Karpas-422 (cell line): ENCODE measurements around the gene SH2D7. TPM values are rescaled to one million over a fixed set of nuclear protein-coding genes. Genes with fewer than 3 reads are reported as not detected.

Experiments
- DNase-seq: peaks from one replicate; pipeline ENCODE4 v3.0.0-alpha.2; 2015
- H2AFZ ChIP-seq: fragments of 200-600 bp; sonication (generic); 2 replicates; pipeline ENCODE4 v1.6.1; 2014; ENCODE audit warnings: antibody characterized with exemption, low read length, mixed read lengths
- H3K27ac ChIP-seq: fragments of 200-600 bp; sonication (generic); 2 replicates; pipeline ENCODE4 v1.5.1; 2014; ENCODE audit warnings: mild to moderate bottlenecking, low read length, moderate library complexity
- H3K27me3 ChIP-seq: fragments of 200-600 bp; sonication (generic); 2 replicates; pipeline ENCODE4 v1.6.1; 2014; ENCODE audit warnings: low read length, mixed read lengths
- H3K36me3 ChIP-seq: fragments of 200-600 bp; sonication (generic); 2 replicates; pipeline ENCODE4 v1.6.1; 2014; ENCODE audit warnings: low read length, mixed read lengths; ENCODE audit not compliant: insufficient read depth
- H3K4me1 ChIP-seq: fragments of 200-600 bp; sonication (generic); 2 replicates; pipeline ENCODE4 v1.6.1; 2014; ENCODE audit warnings: mild to moderate bottlenecking, low read length, mixed read lengths
- H3K4me2 ChIP-seq: fragments of 200-600 bp; sonication (generic); 2 replicates; pipeline ENCODE4 v1.6.1; 2014; ENCODE audit warnings: low read length, low read depth, mild to moderate bottlenecking; ENCODE audit not compliant: poor library complexity, severe bottlenecking
- H3K4me3 ChIP-seq: fragments of 200-600 bp; sonication (generic); 2 replicates; pipeline ENCODE4 v1.5.1; 2014; ENCODE audit warnings: mild to moderate bottlenecking, antibody characterized with exemption, low read length, mixed read lengths
- H3K79me2 ChIP-seq: fragments of 200-600 bp; sonication (generic); 2 replicates; pipeline ENCODE4 v1.6.1; 2014; ENCODE audit warnings: mild to moderate bottlenecking, low read length, mixed read lengths
- H3K9ac ChIP-seq: fragments of 200-600 bp; sonication (generic); 2 replicates; pipeline ENCODE4 v1.6.0; 2014; ENCODE audit warnings: low read length
- H3K9me2 ChIP-seq: fragments of 200-600 bp; sonication (generic), shearing (Covaris generic); replicated peaks from 2 replicates; pipeline ENCODE4 v1.6.0; 2014; ENCODE audit warnings: mild to moderate bottlenecking, low read length, moderate library complexity; ENCODE audit not compliant: insufficient read depth
- H3K9me3 ChIP-seq: fragments of 300-700, 200-600 bp; sonication (generic); 2 replicates; pipeline ENCODE4 v1.6.1; 2014; ENCODE audit warnings: low read length, mixed read lengths
- H4K20me1 ChIP-seq: fragments of 200-600 bp; sonication (generic); 2 replicates; pipeline ENCODE4 v1.6.1; 2014; ENCODE audit warnings: mild to moderate bottlenecking, antibody characterized with exemption, low read length, low read depth; ENCODE audit not compliant: insufficient read depth
- total RNA-seq: library from RNA; depleted of rRNA; stranded (reverse); fragments of >200 nt; shearing (Covaris generic); gene quantifications from 2 replicates; pipeline ENCODE4 v1.2.3, GENCODE V29; 2014; ENCODE audit warnings: low replicate concordance; rRNA removed

SH2D7 gene
- total RNA-seq: not detected in 2 replicates

DNA sequence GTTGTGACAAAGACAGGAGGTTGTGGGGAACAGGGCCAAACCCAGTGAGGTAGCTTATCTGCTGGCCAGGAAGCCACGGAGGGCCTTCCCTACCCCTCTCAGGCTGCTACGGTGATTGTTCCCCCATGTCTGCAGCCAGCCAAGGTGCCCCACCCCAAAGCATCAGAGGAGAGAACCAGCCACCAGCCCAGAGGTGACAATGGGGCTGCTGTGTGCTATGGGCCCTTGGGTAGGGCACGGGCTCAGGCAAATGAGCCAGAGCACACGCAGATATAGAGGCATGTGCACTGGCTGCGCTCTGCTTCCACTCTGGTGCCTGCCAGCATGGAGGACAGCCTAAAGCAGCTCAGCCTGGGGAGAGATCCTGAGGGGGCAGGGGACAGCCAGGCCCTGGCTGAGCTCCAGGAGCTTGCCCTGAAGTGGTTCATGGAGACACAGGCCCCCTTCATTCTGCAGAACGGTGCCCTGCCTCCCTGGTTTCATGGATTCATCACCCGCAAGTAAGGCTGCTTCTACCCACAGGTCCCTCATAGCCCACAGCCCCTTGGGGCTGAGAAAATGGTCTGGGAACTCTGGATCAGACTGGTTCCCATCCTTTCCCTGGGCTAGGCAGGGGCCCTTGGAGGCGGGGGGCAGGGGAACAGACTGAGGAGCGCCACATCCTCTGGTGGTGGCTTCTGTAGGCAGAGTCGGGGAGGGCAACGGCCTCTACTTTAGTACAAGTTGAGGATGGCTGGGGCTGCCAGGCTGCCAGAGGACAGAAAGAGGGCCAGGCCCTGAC, at the start of gene SH2D7:
Gene SH2D7, plus strand, starts transcription at position 301 of the 781 bp plus-strand sequence. Its CDS starts 24 bp downstream, at position 325.
- no peak within 1 kb of the TSS for H3K9ac ChIP-seq
- no peak within 1 kb of the TSS for H2AFZ ChIP-seq
- no peaks in the 10 kb centered on the region for H3K9me2 ChIP-seq
- no peak within 1 kb of the TSS for H3K4me2 ChIP-seq
- H4K20me1 ChIP-seq: no peaks in the 10 kb centered on the region
- DNase-seq: no peak
- no peaks in the 10 kb centered on the region for H3K79me2 ChIP-seq
- H3K9me3 ChIP-seq: no peaks in the 10 kb centered on the region
- H3K4me3 ChIP-seq: no peak within 1 kb of the TSS
- H3K27me3 ChIP-seq: no peaks in the 10 kb centered on the region
- no peaks in the 10 kb centered on the region for H3K36me3 ChIP-seq
- peaks cover 9% of the 10 kb centered on the region for H3K4me1 ChIP-seq
- no peak within 1 kb of the TSS for H3K27ac ChIP-seq

DNA sequence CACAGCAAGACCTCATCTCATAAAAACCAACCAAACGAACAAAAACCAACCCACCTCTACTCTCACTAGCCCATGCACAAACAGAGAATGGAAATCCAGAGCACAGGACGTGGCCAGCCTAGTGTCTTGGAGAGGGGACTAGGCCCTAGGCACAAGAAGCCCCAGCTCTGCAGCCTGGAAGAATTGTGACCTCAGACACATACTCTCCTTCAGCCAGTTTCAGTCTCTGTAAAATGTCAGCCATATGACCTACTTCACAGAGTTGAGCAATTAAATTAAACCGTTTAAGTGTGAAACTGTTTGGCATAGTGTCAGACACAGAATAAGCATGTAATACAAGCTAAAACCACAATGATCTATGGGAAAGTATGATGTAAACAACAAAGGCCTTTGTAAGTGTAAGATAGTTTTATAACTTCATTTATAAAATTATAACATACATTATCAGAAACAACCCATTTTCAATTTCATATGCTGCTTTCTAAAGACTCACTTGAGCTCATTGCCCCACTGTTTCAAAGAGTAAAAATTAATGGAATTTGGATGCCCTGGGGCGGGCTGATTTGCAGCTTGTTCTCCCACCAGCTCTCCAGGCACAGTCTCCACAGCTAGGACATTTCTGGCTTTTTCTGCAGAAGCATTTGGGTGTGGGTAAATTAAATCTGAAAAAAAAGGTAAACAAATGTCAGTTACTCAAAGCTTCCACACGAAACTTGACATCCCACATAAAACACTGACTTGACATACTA, 47.8 kb upstream of the SH2D7 start:
- no peaks in the 10 kb centered on the region for H3K27me3 ChIP-seq
- no peak overlapping the region for H3K27ac ChIP-seq
- H3K36me3 ChIP-seq: peaks cover 4% of the 10 kb centered on the region; the same call in 1 of the 2 replicates
- H2AFZ ChIP-seq: no peak overlapping the region
- no peak overlapping the region for H3K9ac ChIP-seq
- H3K4me1 ChIP-seq: peaks cover 2% of the 10 kb centered on the region; the same call in 1 of the 2 replicates
- H3K79me2 ChIP-seq: peaks cover 18% of the 10 kb centered on the region; the same call in 1 of the 2 replicates
- no peak for DNase-seq
- no peaks in the 10 kb centered on the region for H3K9me3 ChIP-seq
- no peaks in the 10 kb centered on the region for H3K9me2 ChIP-seq
- no peak overlapping the region for H3K4me3 ChIP-seq
- no peaks in the 10 kb centered on the region for H4K20me1 ChIP-seq
- no peak overlapping the region for H3K4me2 ChIP-seq

DNA sequence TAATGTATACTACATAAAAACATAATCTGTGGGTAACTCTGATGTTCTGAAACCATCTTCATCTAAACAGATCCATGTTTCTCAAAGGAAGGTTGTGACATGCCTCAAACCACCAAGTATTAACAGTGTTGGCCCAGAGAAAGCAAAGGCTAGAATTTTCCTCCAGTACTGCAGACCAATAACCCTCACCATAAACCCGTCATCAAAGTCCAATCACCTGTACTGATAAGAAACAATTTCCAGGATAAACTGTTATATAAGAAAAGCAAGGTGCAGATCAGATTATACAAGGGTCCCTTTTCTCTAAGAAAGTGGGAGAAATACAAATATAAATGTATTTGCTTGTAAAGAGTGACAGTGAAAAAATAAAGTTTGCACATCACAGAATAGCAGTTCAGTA, 47.2 kb upstream of the SH2D7 start:
- H3K27ac ChIP-seq: no peak overlapping the region
- H2AFZ ChIP-seq: no peak overlapping the region
- no peak for DNase-seq
- no peaks in the 10 kb centered on the region for H4K20me1 ChIP-seq
- no peaks in the 10 kb centered on the region for H3K27me3 ChIP-seq
- peaks cover 7% of the 10 kb centered on the region for H3K4me1 ChIP-seq
- no peak overlapping the region for H3K9ac ChIP-seq
- H3K4me2 ChIP-seq: no peak overlapping the region
- H3K9me2 ChIP-seq: no peaks in the 10 kb centered on the region
- H3K9me3 ChIP-seq: no peaks in the 10 kb centered on the region
- H3K36me3 ChIP-seq: peaks cover 4% of the 10 kb centered on the region; the same call in 1 of the 2 replicates
- H3K79me2 ChIP-seq: peaks cover 20% of the 10 kb centered on the region; the same call in 1 of the 2 replicates
- H3K4me3 ChIP-seq: no peak overlapping the region

DNA sequence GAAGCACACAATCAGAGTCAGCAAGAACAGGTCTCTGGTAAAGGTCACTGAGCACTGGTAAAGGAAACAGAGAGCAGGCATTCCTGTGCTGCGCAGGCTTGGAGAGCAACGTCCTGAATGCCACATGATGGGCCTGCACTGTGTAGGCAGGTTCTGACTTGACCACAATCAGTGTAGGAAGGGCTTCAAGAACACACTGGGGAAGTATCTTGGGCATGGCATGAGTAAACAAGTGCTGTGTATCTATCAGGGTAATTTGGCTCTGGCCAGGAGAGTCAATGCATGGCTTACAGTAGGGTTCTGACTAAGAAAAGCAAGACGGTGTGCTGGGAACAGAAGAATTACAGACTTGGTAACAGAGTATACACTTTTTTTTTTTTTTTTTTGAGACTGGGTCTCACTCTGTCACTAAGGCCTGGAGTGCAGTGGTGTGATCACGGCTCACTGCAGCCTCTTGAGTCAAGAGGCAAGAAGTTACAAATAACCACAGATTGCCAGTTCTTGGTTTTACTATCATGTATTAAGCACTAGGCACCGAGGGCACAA, 45.5 kb upstream of the SH2D7 start:
- Histone ChIP-seq H3K4me2 (no peak overlapping the region), H4K20me1 (no peaks in the 10 kb centered on the region), H3K27ac (no peak overlapping the region), H3K4me1 (peaks cover 24% of the 10 kb centered on the region), H3K9me3 (no peaks in the 10 kb centered on the region), H3K4me3 (no peak overlapping the region), H3K36me3 (peaks cover 4% of the 10 kb centered on the region), H3K9ac (no peak overlapping the region), H3K79me2 (peaks cover 33% of the 10 kb centered on the region), H2AFZ (no peak overlapping the region), H3K9me2 (no peaks in the 10 kb centered on the region), H3K27me3 (no peaks in the 10 kb centered on the region)
- no peak for DNase-seq

DNA sequence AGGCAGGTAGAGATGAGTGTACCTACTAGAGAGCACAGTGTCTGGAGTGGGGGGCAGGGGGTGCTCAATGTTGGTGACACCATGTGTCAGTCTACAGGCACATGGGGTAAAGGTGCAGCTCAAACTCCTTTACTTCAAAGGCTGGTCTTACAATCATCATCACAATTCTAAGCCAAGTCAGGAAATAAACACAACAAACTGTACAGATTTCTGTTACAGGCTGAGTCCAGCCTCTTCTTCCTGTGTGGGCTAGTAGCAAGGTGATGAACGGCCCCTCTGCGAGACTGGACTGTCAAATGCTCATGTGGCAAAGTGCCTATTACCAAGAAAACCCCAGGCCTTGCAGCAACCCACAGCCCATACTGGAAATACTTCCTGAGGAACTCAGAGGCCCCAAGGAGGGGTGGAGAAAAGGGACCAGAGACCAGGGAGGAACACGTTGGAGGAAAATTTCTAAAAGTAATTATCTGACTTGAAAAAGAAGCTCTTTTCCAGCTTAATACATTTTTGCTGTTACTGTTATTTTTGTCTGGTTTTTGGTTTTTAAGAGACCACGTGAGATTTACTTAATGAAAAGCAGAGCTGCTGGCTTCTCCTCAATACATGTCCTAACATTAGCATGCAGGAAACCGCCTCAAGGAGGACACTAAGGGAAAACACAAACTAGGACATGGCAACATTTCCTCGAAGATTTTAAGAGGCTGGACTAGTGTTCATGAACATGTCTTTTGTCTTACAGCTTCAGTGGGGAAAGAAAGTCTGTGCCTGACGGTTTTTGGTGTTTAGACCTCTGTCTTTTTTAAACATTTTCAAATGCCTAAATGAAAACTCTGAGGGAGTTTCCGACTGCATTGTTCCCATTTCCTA, 44.4 kb upstream of the SH2D7 start:
- Histone ChIP-seq H3K36me3 (peaks cover 4% of the 10 kb centered on the region), H3K4me2 (no peak overlapping the region), H3K27me3 (no peaks in the 10 kb centered on the region), H3K9me3 (no peaks in the 10 kb centered on the region), H3K9me2 (no peaks in the 10 kb centered on the region), H3K79me2 (peaks cover 37% of the 10 kb centered on the region), H3K27ac (no peak overlapping the region), H2AFZ (no peak overlapping the region), H4K20me1 (no peaks in the 10 kb centered on the region), H3K4me1 (peaks cover 35% of the 10 kb centered on the region), H3K4me3 (no peak overlapping the region), H3K9ac (no peak overlapping the region)
- DNase-seq: no peak

DNA sequence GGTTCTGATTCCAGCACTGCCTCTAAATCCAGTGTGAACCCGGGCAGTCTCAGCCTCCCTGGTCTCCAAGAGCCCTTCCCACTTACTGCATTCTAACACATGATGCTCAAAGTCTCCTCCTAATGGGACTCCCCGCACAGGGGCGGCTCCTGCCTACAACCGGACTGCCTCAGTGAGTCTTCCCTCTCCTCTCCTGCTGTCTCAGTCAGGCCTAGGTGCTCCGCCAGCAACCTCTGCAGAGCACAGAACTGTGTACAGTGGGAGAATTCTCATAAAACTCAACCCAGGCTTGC, 43.8 kb upstream of the SH2D7 start:
- Histone ChIP-seq H3K9me2 (no peaks in the 10 kb centered on the region), H3K27ac (no peak overlapping the region), H3K36me3 (peaks cover 4% of the 10 kb centered on the region), H3K4me2 (no peak overlapping the region), H3K79me2 (peaks cover 37% of the 10 kb centered on the region), H3K27me3 (no peaks in the 10 kb centered on the region), H2AFZ (no peak overlapping the region), H3K9ac (no peak overlapping the region), H3K9me3 (no peaks in the 10 kb centered on the region), H3K4me3 (no peak overlapping the region), H3K4me1 (peaks cover 41% of the 10 kb centered on the region), H4K20me1 (no peaks in the 10 kb centered on the region)
- no peak for DNase-seq

DNA sequence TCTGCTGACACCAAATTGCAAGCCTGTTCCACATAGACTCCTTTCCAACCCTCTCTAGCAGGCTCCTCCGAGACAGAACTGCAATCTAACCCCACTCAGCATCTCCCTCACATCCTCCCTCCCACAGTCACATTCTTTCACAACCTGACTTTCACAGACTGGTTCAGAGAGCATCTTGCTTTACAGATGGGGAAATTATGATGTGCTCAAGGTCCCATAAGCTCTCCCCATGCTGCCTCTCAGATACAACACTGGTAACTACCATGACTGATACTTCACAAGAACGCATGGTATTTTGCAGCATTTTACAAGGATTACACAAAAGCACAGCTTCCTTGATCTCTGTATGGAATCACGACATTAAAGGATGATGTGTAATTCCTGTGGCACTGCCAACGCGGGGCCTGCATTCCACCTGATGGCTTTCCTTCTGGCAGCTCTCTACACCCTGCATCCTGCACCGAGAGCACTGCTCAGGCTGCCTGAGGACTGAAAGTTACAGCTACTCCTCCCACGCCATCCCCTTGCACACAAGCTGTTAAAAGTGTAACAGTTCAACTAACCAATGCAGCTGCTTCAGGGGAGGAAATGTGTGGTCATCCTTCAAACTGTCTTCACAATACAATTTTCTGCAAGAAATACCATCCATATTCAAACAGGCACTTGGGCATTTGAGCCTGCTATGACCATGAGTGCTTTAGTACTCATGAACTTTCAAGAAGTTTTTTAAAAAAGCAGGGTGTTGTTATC, 42.5 kb upstream of the SH2D7 start:
- DNase-seq: no peak
- Histone ChIP-seq H3K27me3 (no peaks in the 10 kb centered on the region), H3K9me2 (no peaks in the 10 kb centered on the region), H3K4me1 (peaks cover 54% of the 10 kb centered on the region), H3K36me3 (no peaks in the 10 kb centered on the region; the same call in 1 of the 2 replicates), H3K27ac (no peak overlapping the region), H4K20me1 (no peaks in the 10 kb centered on the region), H3K9me3 (no peaks in the 10 kb centered on the region), H2AFZ (no peak overlapping the region), H3K79me2 (peaks cover 50% of the 10 kb centered on the region), H3K9ac (no peak overlapping the region), H3K4me2 (no peak overlapping the region), H3K4me3 (no peak overlapping the region)
